Esophagus (tissue), 2 donors: ENCODE measurements around the gene BTBD9. TPM values are rescaled to one million over a fixed set of nuclear protein-coding genes. Genes with fewer than 3 reads are reported as not detected.

ENCODE experiments used
- H3K27ac ChIP-seq, 2 donors: one replicate each; pipeline ENCODE4 v1.5.1; 2013; ENCODE audit warnings: low read depth in 2 of 2, mild to moderate bottlenecking in 2 of 2, inconsistent platforms in 1 of 2, low read length in 1 of 2, moderate library complexity in 1 of 2
- H3K27me3 ChIP-seq, 2 donors: one replicate each; pipeline ENCODE4 v1.6.1; 2013; ENCODE audit warnings: low read length in 2 of 2, control low read depth in 1 of 2, mild to moderate bottlenecking in 1 of 2; ENCODE audit not compliant: insufficient read depth in 2 of 2, control insufficient read depth in 1 of 2
- H3K36me3 ChIP-seq, 2 donors: one replicate each; pipeline ENCODE4 v1.6.1; 2013; ENCODE audit warnings: low read length in 1 of 2; ENCODE audit not compliant: control insufficient read depth in 2 of 2, insufficient read depth in 2 of 2
- H3K4me1 ChIP-seq, 2 donors: one replicate each; pipeline ENCODE4 v1.6.1; 2013; ENCODE audit warnings: low read length in 1 of 2; ENCODE audit not compliant: control insufficient read depth in 2 of 2, insufficient read depth in 2 of 2
- H3K4me3 ChIP-seq, 2 donors: one replicate each; pipeline ENCODE4 v1.5.1; 2013; ENCODE audit warnings: low read length in 2 of 2, mild to moderate bottlenecking in 2 of 2, low read depth in 1 of 2, moderate library complexity in 1 of 2
- H3K9me3 ChIP-seq, 2 donors: one replicate each; pipeline ENCODE4 v1.6.1; 2013; ENCODE audit warnings: mild to moderate bottlenecking in 2 of 2, low read depth in 1 of 2, low read length in 1 of 2, moderate library complexity in 1 of 2; ENCODE audit not compliant: control insufficient read depth in 2 of 2, insufficient read depth in 1 of 2
- WGBS, 2 donors: extraction: QIAGEN DNeasy Blood & Tissue Kit; methylation state at CpG; one replicate each; pipeline ENCODE4 v1.1.7; 2013; 5-methylcytosine and 5-hydroxymethylcytosine counted together
- polyA plus RNA-seq, 2 donors: library from polyadenylated mRNA; stranded (reverse); fragments of 200-250 nt; gene quantifications; one replicate each; pipeline ENCODE4 v1.2.3, GENCODE V29; 2013
- donor health status: healthy with polysubstance abuse.
- donor health status: Bipolar disorder and iron deficiency.

BTBD9 gene
- polyA plus RNA-seq, 2 donors, result 3.2 to 3.8 TPM

- Histone ChIP-seq H3K4me1 (no peaks in the 10 kb centered on the region), H3K9me3 (no peaks in the 10 kb centered on the region), H3K4me3 (no peak overlapping the region), H3K27ac (no peak overlapping the region), H3K36me3 (no peaks in the 10 kb centered on the region), H3K27me3 (no peaks in the 10 kb centered on the region)
- 92 to 98% methylated on average over 2 of the region's 2 CpGs for WGBS, 2 donors
Measured at GRCh38 chr6:38508286-38508685, 131.4 kb downstream of the BTBD9 start.

GRCh38 chr6:38507173-38507572, 132.6 kb downstream of the BTBD9 start:
- Histone ChIP-seq H3K36me3 (no peaks in the 10 kb centered on the region), H3K9me3 (no peaks in the 10 kb centered on the region), H3K4me1 (no peaks in the 10 kb centered on the region), H3K27me3 (no peaks in the 10 kb centered on the region), H3K4me3 (no peak overlapping the region), H3K27ac (no peak overlapping the region)

- Histone ChIP-seq H3K4me3 (no peak overlapping the region), H3K27ac (no peak overlapping the region), H3K4me1 (no peaks in the 10 kb centered on the region), H3K27me3 (no peaks in the 10 kb centered on the region), H3K36me3 (no peaks in the 10 kb centered on the region), H3K9me3 (no peaks in the 10 kb centered on the region)
- WGBS, 2 donors, result 94 to 99% methylated on average over 5 of the region's 5 CpGs
Measured at GRCh38 chr6:38505826-38506225, 133.9 kb downstream of the BTBD9 start.

- Histone ChIP-seq H3K27ac (no peak overlapping the region), H3K4me1 (no peaks in the 10 kb centered on the region), H3K9me3 (no peaks in the 10 kb centered on the region), H3K27me3 (no peaks in the 10 kb centered on the region), H3K36me3 (no peaks in the 10 kb centered on the region), H3K4me3 (no peak overlapping the region)
- WGBS, 2 donors, result 91 to 92% methylated on average over 3 of the region's 3 CpGs
Measured at GRCh38 chr6:38504996-38505395, 134.7 kb downstream of the BTBD9 start.

- 84 to 88% methylated on average over 6 of the region's 6 CpGs for WGBS, 2 donors
Measured at GRCh38 chr6:38503960-38504682, 135.6 kb downstream of the BTBD9 start.

GRCh38 chr6:38503032-38503773, 136.5 kb downstream of the BTBD9 start:
- no peak overlapping the region for H3K4me3 ChIP-seq
- no peaks in the 10 kb centered on the region for H3K9me3 ChIP-seq
- H3K27ac ChIP-seq, result no peak overlapping the region
- H3K27me3 ChIP-seq, result no peaks in the 10 kb centered on the region
- no peaks in the 10 kb centered on the region for H3K36me3 ChIP-seq
- 94% methylated on average over 5 of the region's 5 CpGs for WGBS, 2 donors
- no peaks in the 10 kb centered on the region for H3K4me1 ChIP-seq

More at GRCh38 chr6:38503960-38504682, 135.6 kb downstream of the BTBD9 start:
- Histone ChIP-seq H3K4me1 (no peaks in the 10 kb centered on the region), H3K27ac (no peak overlapping the region), H3K36me3 (no peaks in the 10 kb centered on the region), H3K4me3 (no peak overlapping the region), H3K27me3 (no peaks in the 10 kb centered on the region), H3K9me3 (no peaks in the 10 kb centered on the region)

GRCh38 chr6:38502423-38502822, 137.3 kb downstream of the BTBD9 start:
- Histone ChIP-seq H3K4me3 (no peak overlapping the region), H3K27ac (no peak overlapping the region), H3K27me3 (no peaks in the 10 kb centered on the region), H3K4me1 (no peaks in the 10 kb centered on the region), H3K9me3 (no peaks in the 10 kb centered on the region), H3K36me3 (no peaks in the 10 kb centered on the region)
- WGBS, 2 donors, result 91% methylated on average over 4 of the region's 4 CpGs

GRCh38 chr6:38501931-38502330, 137.8 kb downstream of the BTBD9 start:
- no peak overlapping the region for H3K27ac ChIP-seq
- H3K4me3 ChIP-seq, result no peak overlapping the region
- H3K4me1 ChIP-seq, result no peaks in the 10 kb centered on the region
- H3K9me3 ChIP-seq, result no peaks in the 10 kb centered on the region
- 69 to 94% methylated on average over 1 of the region's 1 CpG for WGBS, 2 donors
- no peaks in the 10 kb centered on the region for H3K36me3 ChIP-seq
- H3K27me3 ChIP-seq, result no peaks in the 10 kb centered on the region

GRCh38 chr6:38499529-38500096, 140.1 kb downstream of the BTBD9 start:
- whole genome bisulfite sequencing, 2 donors, result 68 to 71% methylated on average over 5 of the region's 5 CpGs

More at GRCh38 chr6:38499529-38500096, 140.1 kb downstream of the BTBD9 start:
- Histone ChIP-seq H3K27me3 (no peaks in the 10 kb centered on the region), H3K4me1 (no peaks in the 10 kb centered on the region), H3K9me3 (no peaks in the 10 kb centered on the region), H3K4me3 (no peak overlapping the region), H3K27ac (no peak overlapping the region), H3K36me3 (no peaks in the 10 kb centered on the region)
